GM06990 (cell line): ENCODE data around the gene RSPH9.
"Not testable (repeated sequence)": the region's sequence is repeated elsewhere in the genome, so short reads cannot be mapped to it uniquely, and the experiment has no call there.

Experiments
- DNase-seq: peaks from one replicate; pipeline ENCODE4 v3.0.0-alpha.2; 2011; ENCODE audit not compliant: insufficient read length; ENCODE audit errors: extremely low read depth
- H3K27me3 ChIP-seq: replicated peaks from 2 replicates; pipeline ENCODE4 v1.6.0; 2011; ENCODE audit warnings: low read length; ENCODE audit not compliant: control insufficient read depth, insufficient read depth
- H3K36me3 ChIP-seq: 2 replicates; pipeline ENCODE4 v1.5.1; 2011; ENCODE audit warnings: low read length; ENCODE audit not compliant: control insufficient read depth, insufficient read depth
- H3K4me3 ChIP-seq: replicated peaks from 2 replicates; pipeline ENCODE4 v1.5.1; 2011; ENCODE audit warnings: low read depth, mild to moderate bottlenecking, control low read depth, low read length
- TF ChIP-seq, protein P1 (sequence below): IDR thresholded peaks from 2 replicates; pipeline ENCODE4 v1.5.1; 2011; ENCODE audit warnings: low read length, control low read depth, mild to moderate bottlenecking, inconsistent platforms; ENCODE audit not compliant: insufficient read depth, poor library complexity, severe bottlenecking

RSPH9 gene

DNA sequence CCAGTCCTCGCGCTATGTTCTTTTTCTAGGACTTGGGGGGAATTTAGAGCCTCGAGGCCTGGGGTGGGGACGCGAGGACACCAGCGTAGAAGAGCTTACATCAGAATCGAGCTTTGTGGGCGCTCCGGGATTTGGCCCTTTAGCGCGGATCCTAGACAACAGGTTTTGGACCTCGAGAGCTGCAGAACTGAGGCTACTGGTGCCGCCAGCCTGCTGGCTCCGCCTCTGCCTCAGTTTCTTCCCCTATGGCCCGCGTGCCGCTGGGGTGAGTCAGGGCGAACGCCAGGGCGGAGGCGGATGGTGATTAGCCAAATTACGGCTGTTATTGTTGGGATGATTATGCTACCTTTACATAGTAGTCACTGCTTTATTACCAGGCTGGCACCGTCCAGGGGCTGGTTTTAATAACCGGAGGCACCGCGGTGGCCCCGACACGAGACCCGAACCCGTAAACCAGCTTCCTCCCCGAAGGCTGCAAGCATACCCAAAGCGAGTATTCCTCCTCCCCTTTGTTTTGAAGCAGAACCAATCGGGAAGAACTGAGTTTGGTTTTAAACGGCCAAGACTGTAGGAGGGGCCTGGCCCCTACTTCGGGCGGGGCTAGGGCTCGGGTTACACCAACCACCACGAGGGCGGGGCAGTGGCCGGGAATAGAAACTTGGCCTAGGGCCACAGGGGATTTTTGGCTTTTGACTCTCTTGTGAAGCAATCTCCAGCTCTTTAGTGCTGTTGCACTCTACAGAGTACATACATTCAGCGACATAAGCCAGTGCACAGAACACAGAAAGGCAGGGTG, 15.1 kb upstream of the RSPH9 start:
- no peaks in the 10 kb centered on the region for H3K27me3 ChIP-seq
- H3K4me3 ChIP-seq: peak overlapping the region; percentile 88
- TF ChIP-seq, protein P1, sequence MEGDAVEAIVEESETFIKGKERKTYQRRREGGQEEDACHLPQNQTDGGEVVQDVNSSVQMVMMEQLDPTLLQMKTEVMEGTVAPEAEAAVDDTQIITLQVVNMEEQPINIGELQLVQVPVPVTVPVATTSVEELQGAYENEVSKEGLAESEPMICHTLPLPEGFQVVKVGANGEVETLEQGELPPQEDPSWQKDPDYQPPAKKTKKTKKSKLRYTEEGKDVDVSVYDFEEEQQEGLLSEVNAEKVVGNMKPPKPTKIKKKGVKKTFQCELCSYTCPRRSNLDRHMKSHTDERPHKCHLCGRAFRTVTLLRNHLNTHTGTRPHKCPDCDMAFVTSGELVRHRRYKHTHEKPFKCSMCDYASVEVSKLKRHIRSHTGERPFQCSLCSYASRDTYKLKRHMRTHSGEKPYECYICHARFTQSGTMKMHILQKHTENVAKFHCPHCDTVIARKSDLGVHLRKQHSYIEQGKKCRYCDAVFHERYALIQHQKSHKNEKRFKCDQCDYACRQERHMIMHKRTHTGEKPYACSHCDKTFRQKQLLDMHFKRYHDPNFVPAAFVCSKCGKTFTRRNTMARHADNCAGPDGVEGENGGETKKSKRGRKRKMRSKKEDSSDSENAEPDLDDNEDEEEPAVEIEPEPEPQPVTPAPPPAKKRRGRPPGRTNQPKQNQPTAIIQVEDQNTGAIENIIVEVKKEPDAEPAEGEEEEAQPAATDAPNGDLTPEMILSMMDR: no peak
- H3K36me3 ChIP-seq: peaks cover 13% of the 10 kb centered on the region
- peak; percentile 91 for DNase-seq

DNA sequence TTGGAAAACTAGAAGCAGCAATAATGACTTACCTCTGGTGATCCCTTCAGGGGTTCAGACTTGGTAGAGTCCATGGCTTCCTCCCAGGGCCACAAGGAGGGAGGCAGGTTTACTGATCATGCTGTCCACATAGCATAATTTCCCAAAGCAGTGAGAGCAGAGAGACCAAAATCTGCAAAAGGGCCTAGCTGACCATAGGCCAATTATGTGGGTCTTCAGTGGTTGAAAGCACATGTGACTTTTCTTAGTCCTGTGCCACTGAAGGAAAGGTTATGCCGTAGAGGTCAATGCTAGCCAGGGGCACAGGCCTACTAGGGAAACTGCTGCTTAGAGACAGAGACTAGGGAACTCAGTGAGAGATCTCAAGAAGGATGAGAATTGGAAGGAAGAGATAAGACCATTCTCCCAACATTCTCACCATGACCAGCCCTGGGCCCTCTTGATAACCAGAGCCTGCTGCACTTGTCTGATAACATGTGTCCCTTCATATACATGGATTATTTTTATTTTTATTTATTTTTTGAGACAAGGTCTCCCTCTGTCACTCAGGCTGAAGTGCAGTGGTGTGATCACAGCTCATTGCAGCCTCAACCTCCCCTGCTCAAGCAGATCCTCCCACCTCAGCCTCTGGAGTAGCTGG, 13.7 kb upstream of the RSPH9 start:
- TF ChIP-seq, protein P1: no peak
- no peak overlapping the region for H3K4me3 ChIP-seq
- no peaks in the 10 kb centered on the region for H3K27me3 ChIP-seq
- no peak for DNase-seq
- H3K36me3 ChIP-seq: peaks cover 2% of the 10 kb centered on the region

DNA sequence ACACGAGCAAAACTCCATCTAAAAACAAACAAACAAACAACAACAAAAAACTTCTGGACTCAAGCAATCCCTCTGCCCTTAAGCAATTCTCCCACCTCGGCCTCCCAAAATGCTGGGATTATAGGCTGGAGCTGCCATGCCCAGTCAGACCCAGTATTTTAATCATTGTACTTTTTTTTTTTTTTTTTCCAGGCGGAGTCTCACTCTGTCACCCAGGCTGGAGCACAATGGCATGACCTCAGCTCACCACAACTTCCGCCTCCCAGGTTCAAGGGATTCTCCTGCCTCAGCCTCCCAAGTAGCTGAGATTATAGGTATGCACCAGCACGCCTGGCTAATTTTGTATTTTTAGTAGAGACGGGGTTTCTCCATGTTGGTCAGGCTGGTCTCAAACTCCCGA, 11.8 kb upstream of the RSPH9 start:
- H3K4me3 ChIP-seq, DNase-seq, H3K36me3 ChIP-seq, H3K27me3 ChIP-seq: not testable (repeated sequence)

DNA sequence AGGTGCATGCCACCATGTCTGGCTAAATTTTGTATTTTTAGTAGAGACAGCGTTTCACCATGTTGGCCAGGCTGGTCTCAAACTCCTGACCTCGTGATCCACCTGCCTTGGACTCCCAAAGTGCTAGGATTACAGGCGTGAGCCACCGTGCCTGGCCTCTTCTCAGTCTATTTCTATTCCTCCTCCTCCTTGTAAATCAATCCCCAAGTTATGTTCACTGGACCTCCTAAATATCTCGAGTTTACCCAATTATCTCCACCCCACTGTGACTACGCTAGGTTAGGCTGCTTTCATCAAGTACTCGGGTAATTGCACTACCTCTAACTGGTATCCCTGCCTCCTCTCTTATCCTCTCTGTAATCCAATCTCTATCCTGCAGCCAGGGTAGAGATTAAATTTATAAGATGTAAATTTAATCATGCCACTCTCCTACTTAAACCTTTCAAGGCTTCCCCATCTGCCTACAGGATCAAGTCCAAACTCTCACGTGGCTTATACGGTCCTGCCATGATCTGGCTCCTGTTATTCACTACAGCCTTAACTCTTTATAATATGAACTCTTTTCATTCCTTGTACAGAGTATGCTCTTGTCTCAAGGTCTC, 10.0 kb upstream of the RSPH9 start:
- no peak for DNase-seq
- TF ChIP-seq, protein P1: no peak
- Histone ChIP-seq H3K4me3 (no peak overlapping the region), H3K36me3 (peaks cover 3% of the 10 kb centered on the region), H3K27me3 (no peaks in the 10 kb centered on the region)

DNA sequence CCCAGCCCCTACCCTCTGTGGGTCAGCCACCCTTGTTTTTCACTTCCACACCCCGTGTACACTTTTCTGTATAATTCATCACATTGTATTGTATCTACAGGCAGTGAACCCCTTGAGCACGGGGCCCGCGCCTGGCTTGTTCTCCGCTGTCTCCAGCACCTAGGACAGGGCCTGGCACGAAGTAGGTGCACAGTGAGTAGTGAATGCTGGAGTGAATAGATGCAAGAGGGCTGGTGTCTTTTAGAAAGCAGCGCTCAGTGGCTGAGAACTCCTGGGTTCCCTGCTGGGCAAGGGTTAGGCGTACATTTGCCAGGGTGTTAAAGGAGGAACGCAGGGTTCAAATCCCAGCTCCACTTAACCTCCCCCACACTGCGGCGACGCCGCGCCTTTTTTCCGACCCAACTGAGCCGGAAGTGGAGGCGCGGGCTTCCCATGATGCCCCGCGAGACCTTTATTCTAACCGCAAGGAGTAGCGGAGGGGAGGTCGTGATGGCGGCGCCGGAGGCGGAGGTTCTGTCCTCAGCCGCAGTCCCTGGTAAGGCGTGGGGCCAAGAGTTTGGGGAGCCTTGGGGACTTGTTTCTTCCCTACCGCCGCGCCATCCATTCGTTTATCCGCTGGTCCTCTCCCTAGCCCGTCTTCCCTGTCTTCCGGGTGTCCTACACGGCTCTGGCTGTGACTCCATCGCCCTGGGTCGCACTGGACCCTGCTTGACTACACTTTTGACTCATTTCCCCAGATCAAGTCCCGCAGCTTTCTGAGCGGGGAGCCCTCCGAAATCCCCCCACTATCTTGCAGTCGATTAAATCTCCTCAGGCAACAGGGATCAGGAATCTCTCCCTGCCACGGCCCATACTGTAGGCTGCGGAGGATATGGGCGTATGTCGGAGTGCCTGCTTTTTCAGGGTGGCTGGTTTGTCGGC, 9.2 kb upstream of the RSPH9 start, which contains the start of gene MAD2L1BP:
Gene MAD2L1BP, plus strand, starts transcription at position 454 of the 921 bp plus-strand sequence. Its CDS starts 36 bp downstream, at position 490.
- peak; percentile 86 for DNase-seq
- Histone ChIP-seq H3K4me3 (peak within 1 kb of the TSS; percentile 94), H3K27me3 (no peaks in the 10 kb centered on the region), H3K36me3 (peaks cover 10% of the 10 kb centered on the region)
- TF ChIP-seq, protein P1: no peak
